Astrocyte (in vitro differentiated cells and primary cell): Measurements from ENCODE around the gene COG5. TPM values are rescaled to one million over a fixed set of nuclear protein-coding genes. Genes with fewer than 3 reads are reported as not detected.

Experiments
- DNase-seq: peaks from one replicate; pipeline ENCODE4 v3.0.0-alpha.2; 2010; ENCODE audit warnings: low read depth
- FAIRE-seq: peaks from 2 replicates; lab custom pipeline; 2011; peaks lifted over from hg19 to GRCh38; lab: Jason Lieb, UNC
- H2AFZ ChIP-seq: 2 replicates; pipeline ENCODE4 v1.6.0; 2012; ENCODE audit warnings: low read depth, low read length, inconsistent platforms
- H3K27ac ChIP-seq: 2 replicates; pipeline ENCODE4 v1.5.1; 2011; ENCODE audit warnings: low read depth, low read length, inconsistent platforms
- H3K27me3 ChIP-seq: 2 replicates; pipeline ENCODE4 v1.6.0; 2011; ENCODE audit warnings: low read length, inconsistent platforms; ENCODE audit not compliant: insufficient read depth
- H3K36me3 ChIP-seq: 2 replicates; pipeline ENCODE4 v1.5.1; 2011; ENCODE audit warnings: low read length, inconsistent platforms; ENCODE audit not compliant: insufficient read depth
- H3K4me1 ChIP-seq: 2 replicates; pipeline ENCODE4 v1.5.1; 2011; ENCODE audit warnings: low read length, inconsistent platforms; ENCODE audit not compliant: insufficient read depth
- H3K4me2 ChIP-seq: 2 replicates; pipeline ENCODE4 v1.6.0; 2012; ENCODE audit warnings: low read length, inconsistent platforms
- H3K4me3 ChIP-seq: 2 replicates; pipeline ENCODE4 v1.5.1; 2011; ENCODE audit warnings: low read depth, mild to moderate bottlenecking, low read length, inconsistent platforms; ENCODE audit not compliant: insufficient read depth
- H3K79me2 ChIP-seq: 2 replicates; pipeline ENCODE4 v1.6.0; 2012; ENCODE audit warnings: mild to moderate bottlenecking, low read length, inconsistent platforms; ENCODE audit not compliant: insufficient read depth
- H3K9ac ChIP-seq: 2 replicates; pipeline ENCODE4 v1.6.0; 2012; ENCODE audit warnings: mild to moderate bottlenecking, low read length, inconsistent platforms
- H3K9me3 ChIP-seq: 2 replicates; pipeline ENCODE4 v1.5.1; 2012; ENCODE audit warnings: low read depth, mild to moderate bottlenecking, low read length, inconsistent platforms; ENCODE audit not compliant: insufficient read depth
- H4K20me1 ChIP-seq: 2 replicates; pipeline ENCODE4 v1.6.0; 2012; ENCODE audit warnings: low read length, inconsistent platforms; ENCODE audit not compliant: insufficient read depth
- H3K27ac Mint-ChIP-seq: one replicate; pipeline ENCODE4 v1.8.0; 2021; ENCODE audit warnings: mild to moderate bottlenecking, mixed read lengths; ENCODE audit not compliant: unreplicated experiment
- H3K27me3 Mint-ChIP-seq: one replicate; pipeline ENCODE4 v1.8.0; 2021; ENCODE audit warnings: low read depth, mixed read lengths; ENCODE audit not compliant: unreplicated experiment
- H3K36me3 Mint-ChIP-seq: one replicate; pipeline ENCODE4 v1.8.0; 2021; ENCODE audit warnings: low read depth, mixed read lengths; ENCODE audit not compliant: unreplicated experiment
- H3K4me1 Mint-ChIP-seq: one replicate; pipeline ENCODE4 v1.8.0; 2021; ENCODE audit warnings: low read depth, mixed read lengths; ENCODE audit not compliant: unreplicated experiment
- H3K4me3 Mint-ChIP-seq: one replicate; pipeline ENCODE4 v1.8.0; 2021; ENCODE audit warnings: mild to moderate bottlenecking, moderate library complexity, mixed read lengths; ENCODE audit not compliant: unreplicated experiment
- H3K9me3 Mint-ChIP-seq: one replicate; pipeline ENCODE4 v1.8.0; 2021; ENCODE audit warnings: mild to moderate bottlenecking, mixed read lengths; ENCODE audit not compliant: unreplicated experiment
- EZH2 ChIP-seq: IDR thresholded peaks from 2 replicates; pipeline ENCODE4 v1.6.1; 2012; ENCODE audit warnings: mild to moderate bottlenecking, low read length, inconsistent platforms; ENCODE audit not compliant: insufficient read depth
- total RNA-seq: library from RNA; stranded (reverse); gene quantifications from 2 replicates; pipeline ENCODE4 v1.2.1, GENCODE V29; 2021
- TF ChIP-seq, protein P1 (sequence below): IDR thresholded peaks from 2 replicates; pipeline ENCODE4 v1.5.1; 2011; ENCODE audit warnings: low read depth, mild to moderate bottlenecking, inconsistent platforms, low read length, moderate library complexity; ENCODE audit not compliant: insufficient read depth

Gene COG5
- total RNA-seq, 1 donor from 2014 or later = 57.1 TPM

DNA sequence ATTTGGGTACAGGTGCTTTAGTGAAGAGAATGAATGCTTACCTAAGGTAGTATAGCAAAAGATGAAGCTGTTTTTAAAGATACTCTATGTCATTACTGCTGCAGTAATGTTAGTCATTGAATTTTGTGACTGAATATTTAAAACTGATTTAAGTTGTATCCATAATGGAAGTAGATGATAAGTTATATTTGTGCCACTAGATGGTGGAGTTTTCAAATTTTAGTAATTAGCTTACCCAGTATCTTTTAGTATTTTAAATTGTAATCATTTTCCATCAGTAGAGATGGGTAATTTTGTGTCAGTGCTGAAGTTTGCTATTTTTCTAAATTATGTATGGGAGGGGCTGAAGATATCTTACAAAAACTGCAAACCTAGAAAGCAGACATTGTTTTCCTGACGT lies 369.7 kb downstream of the COG5 start:
- Histone ChIP-seq H3K9ac (no peak overlapping the region), H3K27ac (no peak overlapping the region), H3K4me2 (no peak overlapping the region), H2AFZ (no peak overlapping the region), H3K27me3 (no peaks in the 10 kb centered on the region), H3K4me3 (no peak overlapping the region), H4K20me1 (peaks cover 3% of the 10 kb centered on the region), H3K4me1 (no peaks in the 10 kb centered on the region), H3K79me2 (no peaks in the 10 kb centered on the region), H3K9me3 (no peaks in the 10 kb centered on the region), H3K36me3 (peaks cover 24% of the 10 kb centered on the region)
- Mint-ChIP-seq H3K4me3 (no peak overlapping the region), H3K27me3 (no peaks in the 10 kb centered on the region), H3K9me3 (no peaks in the 10 kb centered on the region), H3K4me1 (no peaks in the 10 kb centered on the region), H3K27ac (no peak overlapping the region), H3K36me3 (peaks cover 7% of the 10 kb centered on the region)
- no peak for TF ChIP-seq EZH2
- TF ChIP-seq, protein P1, sequence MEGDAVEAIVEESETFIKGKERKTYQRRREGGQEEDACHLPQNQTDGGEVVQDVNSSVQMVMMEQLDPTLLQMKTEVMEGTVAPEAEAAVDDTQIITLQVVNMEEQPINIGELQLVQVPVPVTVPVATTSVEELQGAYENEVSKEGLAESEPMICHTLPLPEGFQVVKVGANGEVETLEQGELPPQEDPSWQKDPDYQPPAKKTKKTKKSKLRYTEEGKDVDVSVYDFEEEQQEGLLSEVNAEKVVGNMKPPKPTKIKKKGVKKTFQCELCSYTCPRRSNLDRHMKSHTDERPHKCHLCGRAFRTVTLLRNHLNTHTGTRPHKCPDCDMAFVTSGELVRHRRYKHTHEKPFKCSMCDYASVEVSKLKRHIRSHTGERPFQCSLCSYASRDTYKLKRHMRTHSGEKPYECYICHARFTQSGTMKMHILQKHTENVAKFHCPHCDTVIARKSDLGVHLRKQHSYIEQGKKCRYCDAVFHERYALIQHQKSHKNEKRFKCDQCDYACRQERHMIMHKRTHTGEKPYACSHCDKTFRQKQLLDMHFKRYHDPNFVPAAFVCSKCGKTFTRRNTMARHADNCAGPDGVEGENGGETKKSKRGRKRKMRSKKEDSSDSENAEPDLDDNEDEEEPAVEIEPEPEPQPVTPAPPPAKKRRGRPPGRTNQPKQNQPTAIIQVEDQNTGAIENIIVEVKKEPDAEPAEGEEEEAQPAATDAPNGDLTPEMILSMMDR = no peak
- FAIRE-seq (no peak), DNase-seq (no peak)

DNA sequence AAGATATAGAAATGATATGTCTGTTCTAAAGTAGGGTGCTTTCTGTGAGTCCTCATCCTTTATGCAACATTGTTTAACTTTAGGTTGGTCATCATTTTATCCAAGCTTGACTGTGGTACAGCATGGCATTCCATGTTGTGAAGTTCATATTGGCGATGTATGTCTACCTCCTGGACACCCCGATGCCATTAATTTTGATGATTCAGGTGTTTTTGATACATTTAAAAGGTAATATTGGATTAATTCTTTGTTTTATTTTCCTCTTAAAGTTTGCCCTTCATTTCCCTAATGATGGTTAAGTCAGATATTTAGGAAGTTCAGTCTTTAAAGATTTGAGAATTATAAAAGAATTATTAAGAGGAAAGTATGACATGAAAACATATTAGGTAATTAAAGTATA lies 373.6 kb downstream of the COG5 start:
- peaks cover 9% of the 10 kb centered on the region for H3K36me3 Mint-ChIP-seq

DNA sequence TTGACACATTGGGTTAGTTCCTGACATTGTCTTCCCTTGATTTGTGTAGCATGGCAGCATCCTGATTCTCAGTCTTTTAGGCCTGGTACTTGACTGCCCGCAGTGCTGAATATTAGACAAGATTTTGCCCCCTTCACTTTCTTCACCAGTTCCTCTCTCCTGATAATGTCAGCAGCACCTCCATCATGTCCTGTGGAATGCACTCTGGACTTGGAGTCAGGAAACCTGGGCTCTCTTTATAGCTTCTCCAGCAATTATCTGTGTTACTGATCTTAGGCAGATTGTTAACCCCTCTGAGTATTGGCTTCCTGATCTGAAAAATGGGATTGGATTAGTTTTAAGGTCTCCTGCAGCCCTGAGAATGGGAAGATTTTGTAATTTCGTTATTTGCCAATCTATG lies 375.9 kb downstream of the COG5 start:
- Histone ChIP-seq H3K27ac (no peak overlapping the region), H3K27me3 (no peaks in the 10 kb centered on the region), H3K79me2 (no peaks in the 10 kb centered on the region), H2AFZ (no peak overlapping the region), H3K9ac (no peak overlapping the region), H4K20me1 (peaks cover 8% of the 10 kb centered on the region), H3K4me3 (no peak overlapping the region), H3K4me2 (no peak overlapping the region), H3K9me3 (no peaks in the 10 kb centered on the region), H3K36me3 (peaks cover 34% of the 10 kb centered on the region), H3K4me1 (no peaks in the 10 kb centered on the region)
- Mint-ChIP-seq H3K4me1 (no peaks in the 10 kb centered on the region), H3K27ac (no peak overlapping the region), H3K36me3 (peaks cover 15% of the 10 kb centered on the region), H3K4me3 (no peak overlapping the region), H3K27me3 (no peaks in the 10 kb centered on the region), H3K9me3 (no peaks in the 10 kb centered on the region)
- TF ChIP-seq, protein P1 = no peak
- TF ChIP-seq EZH2 = no peak
- FAIRE-seq = no peak
- no peak for DNase-seq

More for the DNA sequence above, 373.6 kb downstream of the COG5 start:
- H3K9me3 ChIP-seq = no peaks in the 10 kb centered on the region
- H3K36me3 ChIP-seq = peaks cover 35% of the 10 kb centered on the region
- Mint-ChIP-seq H3K4me1 (no peaks in the 10 kb centered on the region), H3K4me3 (no peak overlapping the region), H3K9me3 (no peaks in the 10 kb centered on the region), H3K27me3 (no peaks in the 10 kb centered on the region), H3K27ac (no peak overlapping the region)
- FAIRE-seq (no peak), DNase-seq (no peak)
- no peak overlapping the region for H2AFZ ChIP-seq
- H3K4me2 ChIP-seq = no peak overlapping the region
- H3K27ac ChIP-seq = no peak overlapping the region
- no peaks in the 10 kb centered on the region for H3K27me3 ChIP-seq
- H3K4me1 ChIP-seq = no peaks in the 10 kb centered on the region
- H3K79me2 ChIP-seq = no peaks in the 10 kb centered on the region
- no peak overlapping the region for H3K9ac ChIP-seq
- H4K20me1 ChIP-seq = peaks cover 10% of the 10 kb centered on the region
- no peak overlapping the region for H3K4me3 ChIP-seq
- no peak for TF ChIP-seq EZH2
- TF ChIP-seq, protein P1 = no peak
